NK-92 treated with Interleukin-12 subunit alpha and Interleukin-12 subunit beta, amount 100 ng/mL, for 24 hours (cell line): ENCODE data around the gene MCRS1.

Experiments
- DNase-seq: peaks from one replicate; lab custom pipeline; 2025; lab: John Stamatoyannopoulos, UW

MCRS1 gene

DNA sequence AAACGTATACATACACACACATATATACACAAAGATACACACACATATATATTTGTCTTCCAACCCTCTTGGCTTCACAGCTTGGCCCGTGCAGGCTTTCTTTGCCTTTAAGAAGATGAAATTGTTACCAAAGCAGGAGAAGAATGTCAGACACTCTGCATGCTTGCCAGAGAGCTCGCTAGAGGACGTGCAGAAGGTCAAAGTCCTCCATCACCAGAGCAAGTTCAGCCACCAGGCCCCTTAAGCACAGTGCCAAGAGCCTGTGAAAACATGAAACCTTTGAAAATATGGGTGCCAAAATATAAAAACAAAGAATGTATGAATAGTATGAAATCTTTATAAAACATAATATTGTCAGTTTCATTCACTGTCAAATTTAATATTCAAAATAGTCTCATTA lies 14.9 kb upstream of the MCRS1 start:
- DNase-seq: no peak

- no peak for DNase-seq
Observed at GRCh38 chr12:49582201-49582600, 14.3 kb upstream of the MCRS1 start.

DNA sequence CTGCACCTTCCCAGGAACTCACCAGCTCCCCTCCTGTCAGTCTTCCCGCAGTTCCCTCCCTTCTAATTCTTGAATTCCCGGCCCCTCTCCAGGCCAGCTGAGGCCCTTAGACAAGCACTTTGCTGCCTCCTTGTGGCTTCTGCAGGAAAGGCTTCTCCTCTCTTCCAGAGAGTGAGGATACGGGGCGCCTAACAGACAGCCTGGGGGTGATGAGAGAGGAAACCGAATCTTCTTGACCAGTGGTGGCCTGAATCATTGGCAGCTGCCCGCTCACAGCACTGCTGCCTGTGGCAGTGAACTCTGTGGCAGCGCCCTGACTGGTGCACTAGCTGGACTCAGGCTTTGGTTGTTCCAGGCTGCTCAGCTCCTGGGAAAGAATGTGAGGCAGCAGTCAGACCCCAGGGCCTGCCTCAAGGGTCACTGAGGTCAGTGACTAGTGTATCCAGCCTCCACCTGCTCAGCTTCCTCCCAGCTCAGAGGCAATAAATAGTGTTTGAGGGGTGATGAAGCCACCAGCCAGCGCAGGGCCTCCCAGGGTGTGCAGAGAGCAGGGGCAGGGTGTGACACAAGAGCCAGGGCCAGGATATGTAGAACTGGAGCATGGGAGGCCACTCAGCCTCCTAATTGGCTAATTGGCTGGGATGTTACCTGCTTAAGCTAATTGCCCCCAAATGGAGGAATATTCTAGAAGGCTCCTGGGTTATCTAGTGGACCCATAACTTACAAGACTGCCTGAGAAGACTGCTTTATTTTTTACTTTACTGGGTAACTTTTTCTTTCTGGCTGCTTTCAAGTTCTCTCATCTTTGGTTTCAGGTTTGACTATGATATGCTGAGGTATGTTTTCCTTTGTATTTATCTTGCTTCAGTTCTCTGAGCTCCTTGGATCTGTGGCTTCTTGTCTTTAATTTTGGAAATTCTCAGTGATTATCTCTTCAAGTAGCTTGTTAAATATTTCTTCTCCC lies 12.9 kb upstream of the MCRS1 start:
- DNase-seq: no peak

- no peak for DNase-seq
Observed at GRCh38 chr12:49578471-49579112, 10.7 kb upstream of the MCRS1 start.

- no peak for DNase-seq
Observed at GRCh38 chr12:49577589-49578315, 9.8 kb upstream of the MCRS1 start.

DNA sequence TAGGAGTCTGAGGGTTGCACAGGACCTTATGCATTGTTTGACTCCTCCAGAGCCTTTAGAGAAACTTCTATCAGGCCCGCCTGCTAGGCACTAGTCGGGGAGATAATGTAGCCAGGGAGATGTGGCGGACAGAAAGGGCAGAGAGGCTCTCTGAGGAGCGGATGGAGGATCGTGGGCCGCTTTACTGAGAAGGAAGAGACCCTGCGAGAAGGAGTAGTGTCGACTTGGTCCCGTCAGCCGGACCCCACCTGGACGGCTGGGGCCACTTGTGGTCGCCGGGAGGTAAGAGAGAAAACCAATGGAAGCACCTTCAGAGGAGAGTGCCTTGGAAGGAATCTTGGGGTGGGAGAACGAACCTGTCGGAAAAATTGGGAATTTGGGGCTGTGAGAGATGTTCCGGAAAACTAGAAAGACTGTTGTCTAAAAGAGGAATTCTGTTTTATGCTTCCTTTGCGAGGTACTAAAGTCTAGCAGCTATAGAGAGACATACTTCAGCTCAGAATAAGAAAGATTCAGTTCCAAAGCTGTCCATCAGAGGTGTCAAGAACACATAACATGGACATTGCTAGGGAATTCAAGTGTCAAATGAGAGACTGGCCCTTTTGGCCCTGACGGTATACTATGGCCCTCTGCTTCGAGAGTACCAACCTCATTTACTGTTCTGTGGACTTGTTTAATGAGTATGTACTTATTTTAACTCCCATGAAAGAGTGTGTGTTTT lies 660 bp upstream of the MCRS1 start:
- DNase-seq: no peak

DNA sequence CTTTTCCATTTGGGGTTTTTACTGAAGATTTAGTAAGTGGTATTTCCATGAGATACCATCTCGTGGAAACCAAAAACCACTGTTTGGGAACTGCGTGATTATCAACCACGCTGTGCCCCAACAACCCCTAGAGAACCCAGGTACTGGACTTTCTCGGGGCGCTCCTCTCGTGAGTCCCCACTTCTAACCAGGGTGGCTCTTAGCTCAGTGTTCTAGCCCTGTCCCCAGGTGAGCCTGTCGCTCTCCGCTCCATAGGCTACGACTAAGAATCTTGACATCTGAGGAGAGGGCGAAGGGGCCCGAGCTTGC lies 686 bp downstream of the MCRS1 start:
- no peak for DNase-seq

- DNase-seq: no peak
Observed at GRCh38 chr12:49566361-49566760, 1.6 kb downstream of the MCRS1 start.

- no peak for DNase-seq
Observed at GRCh38 chr12:49565406-49566265, 2.3 kb downstream of the MCRS1 start.

- DNase-seq: no peak
Observed at GRCh38 chr12:49564686-49565405, 3.1 kb downstream of the MCRS1 start.

DNA sequence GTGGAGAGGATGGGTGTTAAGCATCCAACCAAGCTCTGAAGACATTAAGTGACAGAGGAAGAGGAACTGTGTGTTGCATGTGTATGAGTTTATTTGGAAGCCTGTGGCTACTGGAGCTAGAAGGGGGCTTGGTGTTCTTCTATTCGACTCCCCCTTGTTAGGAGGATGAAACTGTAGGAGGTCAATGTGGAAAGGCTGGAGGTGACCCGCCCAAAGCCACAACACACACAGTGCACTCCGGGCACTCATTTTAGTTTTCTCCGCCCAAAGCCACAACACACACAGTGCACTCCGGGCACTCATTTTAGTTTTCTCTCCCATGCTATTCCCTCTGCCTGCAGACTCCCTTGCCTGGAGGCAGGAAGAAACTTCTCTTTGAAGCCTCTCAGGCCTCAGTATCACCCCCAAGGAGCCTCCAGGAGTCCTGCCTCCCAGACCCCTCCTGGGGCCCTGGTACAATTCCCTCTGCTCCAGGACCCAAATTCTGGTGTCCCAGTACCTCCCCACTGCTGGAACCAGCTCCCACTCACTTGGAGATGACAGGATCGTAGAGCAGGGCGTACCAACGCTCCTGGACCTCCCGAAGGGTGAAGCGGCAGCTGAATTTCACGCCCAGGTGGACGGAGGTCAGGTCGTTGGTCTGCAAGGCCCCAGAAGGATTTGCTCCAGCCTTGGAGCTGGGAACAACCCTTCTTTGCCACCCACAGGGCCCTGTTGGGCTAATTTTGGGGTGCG lies 3.8 kb downstream of the MCRS1 start:
- DNase-seq: no peak

- DNase-seq: no peak
Observed at GRCh38 chr12:49562831-49563230, 5.1 kb downstream of the MCRS1 start.

GRCh38 chr12:49562233-49562632 lies 5.7 kb downstream of the MCRS1 start:
- DNase-seq: no peak

GRCh38 chr12:49560695-49561094 lies 7.2 kb downstream of the MCRS1 start:
- no peak for DNase-seq

- no peak for DNase-seq
Observed at GRCh38 chr12:49559011-49559675, 8.8 kb downstream of the MCRS1 start.

GRCh38 chr12:49558526-49558925 lies 9.4 kb downstream of the MCRS1 start:
- DNase-seq: no peak

- no peak for DNase-seq
Observed at GRCh38 chr12:49557917-49558215, 10.1 kb downstream of the MCRS1 start.

- DNase-seq: no peak
Observed at GRCh38 chr12:49557187-49557916, 10.6 kb downstream of the MCRS1 start.
